ENCODE data around the gene CFAP46.

The CFAP46 gene

GRCh38 chr10:132942101-132943057 lies at the start of gene CFAP46:
TSS of gene CFAP46 (minus strand) at chr10:132942570. CDS start at chr10:132942484, 86 bp downstream.
- DNase-seq (ENCODE audit: low spot score): no peak

DNA sequence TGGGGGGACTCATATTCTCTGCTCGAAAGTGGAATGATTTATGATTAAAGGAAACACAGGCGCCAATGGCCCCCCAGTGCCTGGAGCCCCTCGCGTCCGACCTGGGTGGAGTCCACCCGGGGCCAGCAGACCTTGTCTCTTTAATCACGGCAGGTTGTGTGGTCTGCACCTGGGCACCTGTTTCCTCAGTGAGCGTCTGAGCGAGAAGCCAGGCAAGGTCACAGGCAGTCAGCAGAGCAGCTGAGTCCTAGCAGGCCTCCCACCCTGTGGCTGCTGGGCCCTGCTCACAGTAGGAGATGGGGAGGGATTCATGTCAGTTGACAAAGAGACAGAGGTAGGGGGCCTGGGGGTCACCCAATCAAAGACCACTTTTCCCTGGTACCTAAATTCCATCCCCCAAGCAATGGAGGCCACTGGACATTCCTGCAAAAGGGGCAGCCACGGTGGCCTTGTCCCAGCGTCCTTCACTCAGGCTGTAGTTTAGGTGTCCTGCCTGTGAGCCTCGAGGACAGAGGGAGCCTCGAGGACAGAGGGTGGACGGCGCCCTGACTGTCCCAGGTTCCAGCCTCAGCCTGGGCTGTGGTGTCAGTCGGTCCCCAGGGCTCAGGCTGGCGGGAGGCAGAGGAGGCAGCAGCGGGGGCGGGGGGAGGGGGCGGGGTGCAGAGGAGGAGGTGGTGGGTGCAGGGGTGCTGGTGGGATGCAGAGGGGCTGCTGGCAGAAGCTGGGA lies 49.5 kb upstream of the CFAP46 start:
- DNase-seq (ENCODE audit: low spot score): no peak

DNA sequence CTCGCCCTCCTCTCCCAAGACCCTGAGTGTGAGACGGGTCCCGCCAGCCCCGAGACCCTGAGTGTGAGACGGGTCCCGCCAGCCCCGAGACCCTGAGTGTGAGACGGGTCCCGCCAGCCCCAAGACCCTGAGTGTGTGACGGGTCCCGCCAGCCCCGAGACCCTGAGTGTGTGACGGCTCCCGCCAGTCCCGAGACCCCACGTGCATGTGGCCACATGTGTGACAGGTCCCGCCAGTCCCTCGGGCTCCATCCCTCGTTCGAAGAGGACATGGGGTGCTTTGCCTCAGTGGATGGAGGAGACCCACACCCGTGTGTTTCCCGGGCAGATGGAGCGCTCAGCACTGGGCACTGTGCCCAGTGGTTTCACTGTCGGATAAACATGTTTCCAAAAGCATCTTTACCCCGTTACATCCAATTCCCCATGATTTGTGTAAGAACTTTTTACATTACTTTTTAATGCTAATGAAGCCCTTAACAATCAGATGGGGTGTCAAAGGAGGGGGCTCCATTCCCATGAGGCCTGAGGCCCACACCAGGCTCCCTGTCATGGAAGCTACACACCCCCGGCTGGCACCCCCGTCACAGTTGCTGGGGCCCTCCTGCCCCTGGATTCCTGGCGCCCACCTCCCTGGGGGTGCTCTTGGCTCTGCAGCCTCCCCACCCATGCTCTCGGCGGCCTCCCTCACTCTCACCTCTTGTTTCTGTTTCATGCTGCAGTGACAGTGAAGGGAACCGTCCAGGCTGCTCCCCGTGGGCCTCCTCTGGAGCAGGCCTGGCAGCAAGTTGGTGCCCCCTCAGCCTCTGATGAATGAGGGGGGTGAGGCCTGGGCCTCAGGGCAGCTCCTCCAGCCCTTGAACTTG lies 48.5 kb upstream of the CFAP46 start:
- DNase-seq (ENCODE audit: low spot score): no peak

- DNase-seq (ENCODE audit: low spot score): no peak
Measured at GRCh38 chr10:132989476-132990415, 47.4 kb upstream of the CFAP46 start.

DNA sequence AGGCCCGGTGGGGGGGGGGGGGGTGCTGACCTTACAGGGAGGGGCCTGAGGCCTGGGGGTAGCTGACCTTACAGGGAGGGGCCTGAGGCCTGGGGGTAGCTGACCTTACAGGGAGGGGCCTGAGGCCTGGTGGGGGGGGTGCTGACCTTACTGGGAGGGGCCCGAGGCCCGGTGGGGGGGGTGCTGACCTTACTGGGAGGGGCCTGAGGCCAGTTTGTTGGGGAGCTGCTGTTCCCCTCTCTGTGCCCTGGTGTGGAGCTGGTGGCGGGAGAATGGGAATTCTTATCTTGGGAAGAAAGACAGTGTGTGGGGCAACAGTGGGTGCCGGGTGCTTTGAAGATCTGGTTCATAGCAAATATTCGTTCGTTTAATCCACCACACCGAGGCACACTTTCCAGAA lies 46.6 kb upstream of the CFAP46 start:
- no peak for DNase-seq (ENCODE audit: low spot score)

- DNase-seq (ENCODE audit: low spot score): no peak
Measured at GRCh38 chr10:132987671-132988571, 45.6 kb upstream of the CFAP46 start.

GRCh38 chr10:132986978-132987377 lies 44.6 kb upstream of the CFAP46 start:
- no peak for DNase-seq (ENCODE audit: low spot score)

DNA sequence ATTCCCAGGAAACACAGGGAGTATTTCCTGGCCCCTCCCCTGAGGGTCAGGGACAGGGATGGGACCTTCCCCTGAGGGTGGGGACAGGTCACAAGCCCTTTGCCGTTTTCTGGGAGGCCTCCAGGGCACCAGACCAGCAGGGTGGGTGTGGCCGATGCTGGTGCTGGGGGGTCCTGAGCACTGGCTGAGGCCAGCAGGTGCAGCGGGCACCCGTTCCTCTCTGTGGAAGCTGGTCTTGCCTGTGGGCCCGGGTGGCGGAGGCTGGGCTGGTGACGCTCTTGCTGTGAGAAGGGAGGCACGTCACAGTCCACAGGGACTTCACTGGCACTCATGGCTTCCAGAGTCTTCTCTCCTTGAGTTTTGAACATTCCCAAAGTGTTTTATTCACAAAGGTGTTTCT lies 44.2 kb upstream of the CFAP46 start:
- DNase-seq (ENCODE audit: low spot score): no peak

DNA sequence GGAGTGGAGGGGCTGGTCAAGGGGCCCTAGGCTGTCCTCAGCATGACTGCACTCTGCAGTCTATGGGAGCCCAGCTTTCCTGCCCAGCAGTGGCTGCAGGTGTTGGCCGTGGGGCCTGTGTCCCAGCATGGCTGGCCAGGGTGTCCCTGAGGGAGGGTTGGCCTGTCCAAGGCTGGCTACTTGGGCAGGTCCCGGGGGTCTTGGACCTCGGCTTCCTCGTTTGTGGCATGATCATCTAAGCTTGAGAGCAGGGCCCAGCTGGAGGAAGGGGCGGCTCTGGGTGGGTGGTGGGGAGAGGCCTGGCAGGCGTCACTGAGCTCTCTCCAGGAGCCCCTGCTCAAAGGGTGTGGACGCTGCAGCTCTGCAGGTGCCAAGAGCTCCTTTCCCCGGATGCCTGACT lies 43.7 kb upstream of the CFAP46 start:
- no peak for DNase-seq (ENCODE audit: low spot score)

DNA sequence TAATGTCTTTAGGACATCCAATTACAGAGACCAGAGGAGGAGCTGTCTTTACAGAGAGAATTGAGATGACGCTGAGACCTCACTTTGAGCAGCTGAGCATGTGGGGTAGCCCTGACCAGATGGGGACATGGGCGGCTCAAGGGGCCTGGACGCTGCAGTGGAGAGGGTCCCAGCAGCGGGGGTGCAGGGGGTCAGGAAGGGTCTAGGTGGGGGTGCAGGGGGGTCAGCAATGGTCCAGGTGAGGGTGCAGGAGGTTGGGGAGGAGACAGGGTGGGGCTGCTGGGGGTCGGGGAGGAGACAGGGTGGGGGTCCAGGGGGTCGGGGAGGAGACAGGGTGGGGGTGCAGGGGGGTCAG lies 43.2 kb upstream of the CFAP46 start:
- DNase-seq (ENCODE audit: low spot score): no peak

- DNase-seq (ENCODE audit: low spot score): no peak
Measured at GRCh38 chr10:132984801-132985545, 42.6 kb upstream of the CFAP46 start.

- no peak for DNase-seq (ENCODE audit: low spot score)
Measured at GRCh38 chr10:132984008-132984295, 41.6 kb upstream of the CFAP46 start.

DNA sequence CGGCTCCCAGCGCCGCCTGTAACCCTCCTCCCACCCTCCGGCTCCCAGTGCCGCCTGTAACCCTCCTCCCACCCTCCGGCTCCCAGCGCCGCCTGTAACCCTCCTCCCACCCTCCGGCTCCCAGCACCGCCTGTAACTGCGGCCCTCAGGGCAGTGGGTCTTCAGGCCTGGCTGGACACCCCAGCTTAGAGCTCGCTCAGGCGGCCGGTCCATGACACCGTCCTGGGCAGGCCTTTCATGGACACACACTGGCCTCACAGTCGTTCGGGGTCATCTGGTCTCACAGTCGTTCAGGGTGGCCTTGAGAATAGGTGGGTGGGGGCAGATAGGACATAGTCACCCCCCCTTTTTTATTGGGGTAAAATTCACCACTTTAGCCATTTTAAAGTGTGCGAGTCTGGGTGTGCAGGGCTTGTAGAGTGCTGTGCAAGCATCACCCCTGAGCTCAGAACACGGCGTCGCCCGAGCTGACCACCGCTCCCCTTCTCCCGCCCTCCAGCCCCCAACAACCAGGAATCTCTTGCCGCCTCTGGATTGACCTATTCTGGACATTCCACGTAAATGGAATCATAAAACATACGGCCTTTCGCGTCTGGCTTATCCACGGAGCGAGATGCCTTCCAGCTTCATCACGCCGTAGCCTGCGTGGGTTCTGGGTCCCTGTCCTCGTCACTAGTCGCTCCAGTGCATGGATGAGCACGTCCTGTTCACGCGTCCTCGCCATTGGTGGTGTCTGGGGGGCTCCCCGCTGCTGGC lies 41.1 kb upstream of the CFAP46 start:
- no peak for DNase-seq (ENCODE audit: low spot score)

- no peak for DNase-seq (ENCODE audit: low spot score)
Measured at GRCh38 chr10:132982301-132982989, 40.1 kb upstream of the CFAP46 start.

- DNase-seq (ENCODE audit: low spot score): no peak
Measured at GRCh38 chr10:132981746-132982145, 39.4 kb upstream of the CFAP46 start.

DNA sequence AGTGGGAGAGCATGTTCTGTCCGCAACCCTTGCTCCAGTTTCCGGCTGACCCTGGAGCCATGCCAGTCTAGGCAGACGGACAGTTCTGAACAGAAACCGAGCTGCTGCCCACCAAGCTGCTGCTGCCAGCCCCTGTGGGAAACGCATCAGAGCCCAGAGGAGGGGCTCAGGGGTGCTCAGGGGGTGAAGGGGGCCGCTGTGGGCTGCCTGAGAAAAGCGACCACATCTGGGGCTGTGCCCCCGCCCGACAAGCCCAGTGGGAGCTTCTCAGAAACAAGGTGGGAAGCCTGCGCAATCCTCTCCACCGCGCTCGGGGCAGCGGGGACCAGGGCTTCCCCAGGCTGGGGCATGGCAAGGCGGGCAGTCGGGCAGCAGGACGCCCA lies 38.8 kb upstream of the CFAP46 start:
- no peak for DNase-seq (ENCODE audit: low spot score)

GRCh38 chr10:132980426-132981172 lies 38.2 kb upstream of the CFAP46 start:
- DNase-seq (ENCODE audit: low spot score): no peak

Measured in hematopoietic multipotent progenitor cell treated with erythropoietin and hydrocortisone succinate and interleukin-3 and kit ligand, for 15 days (in vitro differentiated cells).